Left ventricle myocardium inferior (tissue), 1 donor: ENCODE data around the gene ZNF474. TPM values are rescaled to one million over a fixed set of nuclear protein-coding genes. Genes with fewer than 3 reads are reported as not detected.

Source experiments
- DNase-seq: peaks from one replicate; pipeline ENCODE4 v3.0.0-alpha.2; 2020
- H3K27ac ChIP-seq: fragments of 200-600 bp; replicated peaks from 2 replicates; pipeline ENCODE4 v1.8.0; 2021
- H3K27me3 ChIP-seq: fragments of 200-600 bp; 2 replicates; pipeline ENCODE4 v1.8.0; 2021; ENCODE audit warnings: low read depth
- H3K36me3 ChIP-seq: fragments of 200-600 bp; 2 replicates; pipeline ENCODE4 v1.8.0; 2021
- H3K4me1 ChIP-seq: fragments of 200-600 bp; 2 replicates; pipeline ENCODE4 v1.8.0; 2021
- H3K4me3 ChIP-seq: fragments of 200-600 bp; 2 replicates; pipeline ENCODE4 v1.8.0; 2021; ENCODE audit warnings: mild to moderate bottlenecking, moderate library complexity
- H3K9me3 ChIP-seq: fragments of 200-600 bp; replicated peaks from 2 replicates; pipeline ENCODE4 v1.8.0; 2021
- intact Hi-C: fragments of 100-400 bp; cut with micrococcal nuclease; formaldehyde crosslinking; loops from one replicate; pipeline ENCODE4 v1.11.0; 2022
- total RNA-seq: library from RNA; stranded (reverse); fragmentation: NEBNext Ultra II Directional; extraction: Animal tissue kit (Norgen Biotek cat#: 25700); gene quantifications from one replicate; pipeline ENCODE4 v1.2.1, GENCODE V29; 2021
- TF ChIP-seq, protein P1 (sequence below): fragments of 200-600 bp; IDR thresholded peaks from 2 replicates; pipeline ENCODE4 v1.8.0; 2021; ENCODE audit warnings: antibody characterized with exemption, mild to moderate bottlenecking, borderline replicate concordance
- donor health status: DM: no; HTN: yes; CAD: no; lungs with severe emphysema.

ZNF474 gene
- total RNA-seq, 1 donor from 2014 or later, result not detected

DNA sequence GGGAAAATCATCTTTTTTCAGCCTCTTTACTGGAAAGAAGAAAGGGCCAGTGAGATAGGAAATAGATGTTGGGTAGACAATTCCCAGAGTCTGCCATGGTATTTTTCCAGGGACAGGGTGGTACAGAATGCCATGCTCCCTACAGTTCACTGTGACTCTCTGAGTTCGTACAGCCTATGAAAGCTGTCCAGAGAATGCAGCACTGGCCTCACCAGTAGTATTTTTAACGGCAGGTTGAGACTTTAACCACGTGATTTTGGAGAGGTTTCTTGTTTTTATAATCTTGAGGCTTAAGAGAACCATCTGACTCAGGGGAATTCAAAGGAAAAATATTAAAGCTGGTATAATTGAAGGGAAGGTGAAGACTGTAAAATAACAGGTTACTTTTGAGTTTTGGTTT lies 10.1 kb upstream of the ZNF474 start:
- intact Hi-C loops, result no loop called here
- no peaks in the 10 kb centered on the region for H3K27me3 ChIP-seq
- no peaks in the 10 kb centered on the region for H3K9me3 ChIP-seq
- no peaks in the 10 kb centered on the region for H3K36me3 ChIP-seq
- TF ChIP-seq, protein P1, sequence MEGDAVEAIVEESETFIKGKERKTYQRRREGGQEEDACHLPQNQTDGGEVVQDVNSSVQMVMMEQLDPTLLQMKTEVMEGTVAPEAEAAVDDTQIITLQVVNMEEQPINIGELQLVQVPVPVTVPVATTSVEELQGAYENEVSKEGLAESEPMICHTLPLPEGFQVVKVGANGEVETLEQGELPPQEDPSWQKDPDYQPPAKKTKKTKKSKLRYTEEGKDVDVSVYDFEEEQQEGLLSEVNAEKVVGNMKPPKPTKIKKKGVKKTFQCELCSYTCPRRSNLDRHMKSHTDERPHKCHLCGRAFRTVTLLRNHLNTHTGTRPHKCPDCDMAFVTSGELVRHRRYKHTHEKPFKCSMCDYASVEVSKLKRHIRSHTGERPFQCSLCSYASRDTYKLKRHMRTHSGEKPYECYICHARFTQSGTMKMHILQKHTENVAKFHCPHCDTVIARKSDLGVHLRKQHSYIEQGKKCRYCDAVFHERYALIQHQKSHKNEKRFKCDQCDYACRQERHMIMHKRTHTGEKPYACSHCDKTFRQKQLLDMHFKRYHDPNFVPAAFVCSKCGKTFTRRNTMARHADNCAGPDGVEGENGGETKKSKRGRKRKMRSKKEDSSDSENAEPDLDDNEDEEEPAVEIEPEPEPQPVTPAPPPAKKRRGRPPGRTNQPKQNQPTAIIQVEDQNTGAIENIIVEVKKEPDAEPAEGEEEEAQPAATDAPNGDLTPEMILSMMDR, result no peak
- no peaks in the 10 kb centered on the region for H3K4me1 ChIP-seq
- H3K27ac ChIP-seq, result no peak overlapping the region
- no peak overlapping the region for H3K4me3 ChIP-seq
- DNase-seq, result no peak

DNA sequence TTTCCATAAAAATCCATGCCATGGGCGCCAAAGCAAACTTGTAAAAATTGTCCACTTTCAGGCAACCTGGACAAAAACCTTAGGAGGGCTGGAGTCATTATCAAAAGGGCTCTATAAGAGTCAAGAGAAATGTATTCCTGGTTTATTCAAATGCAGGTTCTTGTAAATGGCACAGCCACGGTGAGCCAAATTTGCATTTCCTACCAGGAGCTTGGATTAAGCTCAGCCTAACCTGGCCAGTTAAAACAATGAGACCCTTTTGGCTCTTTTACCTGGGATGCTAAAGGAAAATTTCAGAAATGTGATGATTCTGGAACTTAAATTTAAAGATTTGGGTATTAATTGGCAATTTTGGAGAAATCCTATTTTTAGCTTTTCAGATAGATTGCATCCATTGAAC lies 8.9 kb upstream of the ZNF474 start:
- Histone ChIP-seq H3K27me3 (no peaks in the 10 kb centered on the region), H3K4me3 (no peak overlapping the region), H3K27ac (no peak overlapping the region), H3K36me3 (no peaks in the 10 kb centered on the region), H3K4me1 (no peaks in the 10 kb centered on the region), H3K9me3 (no peaks in the 10 kb centered on the region)
- intact Hi-C loops, result no loop called here
- no peak for DNase-seq
- TF ChIP-seq, protein P1, result no peak

DNA sequence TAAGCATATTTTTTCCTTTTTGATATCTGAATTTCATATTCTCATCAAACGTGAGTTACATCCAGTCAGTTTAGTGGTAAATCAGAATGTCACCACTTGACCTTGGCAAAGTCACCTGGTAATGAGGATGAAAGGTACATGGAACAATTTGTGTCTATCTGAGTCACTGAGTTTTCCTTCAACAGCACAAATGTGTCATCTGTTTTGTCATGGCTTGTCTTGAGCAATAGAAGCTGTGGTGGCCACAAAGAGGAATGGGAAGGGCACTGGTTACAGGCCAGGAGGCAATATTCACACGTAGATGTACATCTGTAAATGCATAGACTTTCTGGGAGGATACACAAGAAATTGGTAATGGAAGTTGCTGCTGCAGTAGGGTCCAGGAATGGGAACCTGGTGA lies 8.4 kb upstream of the ZNF474 start:
- H3K4me3 ChIP-seq, result no peak overlapping the region
- H3K9me3 ChIP-seq, result no peaks in the 10 kb centered on the region
- no peaks in the 10 kb centered on the region for H3K27me3 ChIP-seq
- no peak overlapping the region for H3K27ac ChIP-seq
- no peaks in the 10 kb centered on the region for H3K4me1 ChIP-seq
- no peak for DNase-seq
- H3K36me3 ChIP-seq, result no peaks in the 10 kb centered on the region
- intact Hi-C loops, result no loop called here
- TF ChIP-seq, protein P1, result no peak

DNA sequence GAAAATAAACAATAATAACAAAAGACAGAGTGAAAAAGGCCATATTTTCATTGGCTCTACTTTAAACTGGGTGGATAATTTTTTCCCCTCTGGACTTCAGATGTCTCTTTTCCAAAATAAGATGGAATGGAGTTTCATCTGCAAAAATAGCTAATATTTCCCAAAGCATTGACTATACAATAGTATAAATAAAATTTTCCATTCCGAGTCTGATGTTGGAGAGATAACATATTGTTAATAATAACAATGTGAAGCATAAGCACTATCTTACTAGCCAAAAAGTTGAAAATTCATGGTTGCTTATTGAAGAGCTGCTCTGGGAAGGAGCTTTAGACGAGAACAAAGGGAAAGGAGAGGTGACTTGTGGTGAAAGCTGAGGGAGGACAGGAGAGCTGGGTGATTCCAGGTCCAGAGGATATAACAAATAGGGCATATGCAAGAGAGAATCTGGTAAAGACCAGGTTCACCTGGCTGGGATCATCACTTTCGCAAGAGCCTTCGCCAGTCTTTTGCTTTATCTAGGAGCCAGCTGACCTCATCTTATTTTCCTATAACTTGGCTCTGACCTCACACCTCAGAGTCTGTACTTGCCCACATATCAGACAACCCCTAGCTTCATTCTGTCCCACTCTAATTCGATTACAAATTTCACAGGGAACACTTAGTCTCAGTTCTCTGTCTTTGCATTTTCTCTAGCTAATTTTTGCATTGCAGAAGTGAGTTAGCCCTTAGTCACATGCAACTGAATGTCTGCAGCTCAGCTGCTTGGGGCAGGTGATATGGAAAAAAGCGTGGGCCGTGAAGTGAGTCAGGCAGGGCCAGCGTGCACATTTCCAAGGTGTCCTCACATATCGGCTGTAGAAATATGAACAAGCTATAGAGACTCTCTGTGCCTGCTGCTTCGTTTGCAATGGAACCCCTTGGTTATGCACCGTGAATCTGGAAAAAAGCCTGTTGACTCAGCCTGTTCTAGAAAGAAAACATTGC lies 7.6 kb upstream of the ZNF474 start:
- no peaks in the 10 kb centered on the region for H3K27me3 ChIP-seq
- no peaks in the 10 kb centered on the region for H3K9me3 ChIP-seq
- no peaks in the 10 kb centered on the region for H3K4me1 ChIP-seq
- no peaks in the 10 kb centered on the region for H3K36me3 ChIP-seq
- no peak overlapping the region for H3K4me3 ChIP-seq
- DNase-seq, result no peak
- TF ChIP-seq, protein P1, result no peak
- no peak overlapping the region for H3K27ac ChIP-seq
- intact Hi-C loops, result no loop called here

DNA sequence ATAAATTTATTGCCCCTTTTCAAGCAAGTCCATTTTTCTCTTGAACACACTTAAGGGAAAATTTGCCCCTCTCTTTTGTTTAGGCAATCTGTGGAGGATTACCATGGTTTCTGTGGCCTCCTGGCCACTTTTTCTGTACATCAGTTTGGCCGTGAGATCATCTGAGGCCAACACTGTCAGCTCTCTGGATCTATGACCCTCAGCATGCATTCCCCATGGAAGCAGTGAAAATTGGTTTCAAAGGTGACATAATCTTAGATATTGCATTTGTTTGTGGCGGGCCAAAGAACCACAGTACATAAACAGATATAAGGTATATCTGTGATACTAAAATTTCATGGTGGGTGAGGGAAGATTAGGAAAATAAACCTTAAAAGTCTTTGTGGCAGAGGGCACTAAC lies 4.6 kb upstream of the ZNF474 start:
- H3K36me3 ChIP-seq, result no peaks in the 10 kb centered on the region
- H3K4me3 ChIP-seq, result no peak overlapping the region
- H3K27me3 ChIP-seq, result no peaks in the 10 kb centered on the region
- TF ChIP-seq, protein P1, result no peak
- no peak for DNase-seq
- H3K27ac ChIP-seq, result no peak overlapping the region
- H3K9me3 ChIP-seq, result no peaks in the 10 kb centered on the region
- intact Hi-C loops, result no loop called here
- peaks cover 4% of the 10 kb centered on the region for H3K4me1 ChIP-seq
